CD4-positive, alpha-beta T cell treated with Interleukin-21 for 1 hour (primary cell): ENCODE data around the gene PRKCD.

Experiments
- DNase-seq: peaks from one replicate; pipeline ENCODE4 v3.0.0-alpha.2; 2020

Gene PRKCD

DNA sequence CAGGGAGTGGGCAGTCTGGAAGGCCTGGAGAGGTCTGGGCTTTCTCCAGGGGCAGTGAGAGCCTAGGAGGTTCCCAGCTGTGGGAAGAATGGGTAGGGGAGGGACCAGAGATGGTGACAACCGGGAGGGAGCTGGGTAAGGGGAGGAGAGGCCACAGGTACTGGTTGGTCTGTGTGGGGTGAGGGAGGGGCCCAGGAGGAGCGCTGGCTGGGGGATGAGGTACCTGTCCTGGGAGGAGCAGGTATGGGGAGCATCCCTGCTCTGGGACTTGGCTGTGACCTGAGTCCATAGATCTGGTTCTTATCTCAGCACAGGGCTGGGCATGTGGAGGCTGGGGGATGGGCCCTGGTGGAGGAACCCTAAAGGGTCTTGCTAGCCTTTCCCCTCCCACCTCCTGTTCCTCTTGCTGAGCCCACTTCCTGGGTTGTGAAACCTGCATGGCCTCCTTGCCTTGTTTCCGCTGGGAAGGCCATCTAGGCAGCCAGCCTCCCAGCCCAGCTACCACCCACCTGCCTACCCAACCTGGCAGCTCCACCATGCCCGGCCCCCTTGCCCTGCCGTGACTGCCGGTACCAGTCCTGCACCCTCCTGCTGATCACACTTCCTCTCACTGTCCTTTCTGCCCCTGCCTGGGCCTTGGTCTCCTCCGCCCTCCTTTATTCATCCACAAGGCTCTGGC, 11.0 kb downstream of the PRKCD start:
- no peak for DNase-seq

DNA sequence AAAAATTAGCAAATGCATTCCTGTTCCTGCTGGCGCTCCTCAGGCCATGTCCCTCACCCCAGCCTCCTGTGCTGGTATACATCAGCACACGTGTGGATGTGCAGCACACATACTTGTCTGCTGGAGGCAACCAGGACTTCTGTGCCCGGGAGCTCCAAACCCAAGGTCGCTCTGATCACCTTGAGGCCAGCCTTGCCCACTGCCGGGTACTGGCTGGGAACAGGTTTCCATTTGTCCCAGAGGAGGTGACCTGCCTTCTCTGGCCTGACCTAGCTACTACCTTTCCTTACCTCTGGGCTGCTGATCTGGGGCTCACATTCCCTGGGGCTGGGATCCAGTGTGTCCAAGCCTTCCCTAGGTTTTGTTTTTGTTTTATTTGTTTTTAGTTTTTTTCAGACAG, 12.1 kb downstream of the PRKCD start:
- no peak for DNase-seq

DNA sequence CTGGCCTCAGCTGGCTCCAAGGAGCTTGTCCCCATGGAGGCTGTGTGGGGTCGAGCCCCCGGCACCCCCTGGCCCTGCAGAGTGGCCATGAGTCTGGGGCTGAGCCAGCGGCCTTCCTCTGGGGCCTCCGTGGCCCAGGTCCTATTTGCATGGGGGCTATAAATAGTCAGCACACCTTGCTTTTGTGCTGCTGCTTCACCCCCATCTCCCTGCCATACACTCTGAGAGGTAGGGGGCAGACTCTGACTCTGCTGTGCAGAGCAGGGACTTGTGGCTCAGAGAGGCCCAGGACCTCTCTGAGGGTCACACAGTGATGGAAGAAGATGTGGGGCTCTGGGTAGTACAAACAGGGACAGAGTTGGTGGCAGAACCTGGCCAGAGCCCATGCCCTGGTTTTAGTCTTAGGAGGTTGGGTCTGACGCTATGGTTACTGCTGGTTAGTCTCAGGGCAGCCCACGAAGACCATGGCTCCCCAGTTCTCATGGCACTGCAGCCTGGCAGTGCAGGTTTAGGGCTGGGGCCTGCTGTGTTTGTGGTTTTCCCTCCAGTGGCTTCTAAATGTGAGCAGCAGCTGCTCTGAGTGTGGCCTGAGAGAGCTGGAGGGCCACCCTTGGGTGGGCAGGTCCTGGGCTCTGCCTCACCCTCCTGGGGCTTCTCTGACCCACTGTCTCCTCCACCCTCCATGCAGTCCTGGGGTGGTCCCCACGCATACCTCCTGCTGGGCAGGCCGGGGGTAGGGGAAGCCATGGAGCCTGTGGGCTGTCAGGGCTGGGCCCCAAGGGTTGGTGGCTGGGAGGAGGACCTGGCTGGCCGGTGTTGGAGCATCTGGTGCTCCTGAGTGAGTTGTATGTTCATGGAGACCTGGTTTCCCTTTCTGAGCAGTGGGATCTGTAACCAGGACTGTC, 13.6 kb downstream of the PRKCD start:
- DNase-seq = no peak

DNA sequence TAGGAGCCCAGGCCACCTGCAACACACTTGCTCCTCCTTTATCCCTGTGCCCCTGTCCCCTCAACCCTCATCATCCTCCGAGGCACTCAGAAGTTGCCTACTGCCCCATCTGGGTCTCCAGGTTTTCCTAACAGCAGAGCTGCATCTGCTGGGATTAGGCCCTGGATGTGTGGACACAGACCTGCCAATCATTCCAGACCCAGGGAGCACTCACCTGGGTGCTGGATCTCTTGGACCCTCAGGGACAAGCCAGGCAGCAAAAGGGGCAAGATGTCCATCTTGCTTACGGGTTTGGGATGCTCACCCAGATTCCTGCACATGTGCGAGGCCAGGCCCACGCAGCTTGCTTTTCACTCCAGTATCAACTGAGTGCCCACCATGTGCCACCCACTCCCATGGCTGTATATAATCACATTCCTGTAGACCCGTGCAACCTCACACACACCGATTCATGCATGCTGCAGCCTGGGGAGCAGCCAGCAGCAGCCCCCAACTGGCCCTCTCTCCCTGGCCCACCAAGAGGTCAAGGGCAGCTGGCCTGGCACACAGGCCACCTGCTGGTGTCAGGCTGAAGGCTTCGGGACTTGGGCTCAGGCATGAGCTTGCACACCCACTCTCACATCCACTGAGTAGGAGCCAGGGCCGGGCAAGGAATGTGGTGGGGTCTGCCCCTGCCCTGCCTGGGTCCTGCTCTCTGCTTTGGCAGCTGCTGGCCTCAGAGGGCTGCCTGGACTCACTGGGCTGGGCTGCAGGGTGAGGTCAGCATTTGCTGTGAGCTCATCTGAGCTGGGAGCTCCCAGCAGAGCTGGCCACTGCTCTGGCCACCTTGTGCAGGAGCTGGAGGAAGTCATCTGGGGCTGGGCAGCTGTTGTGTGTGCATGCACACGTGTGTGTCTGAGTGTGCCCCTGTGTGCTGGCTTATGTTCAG, 14.9 kb downstream of the PRKCD start:
- DNase-seq = no peak

- no peak for DNase-seq
Observed at GRCh38 chr3:53178246-53178645, 17.2 kb downstream of the PRKCD start.

DNA sequence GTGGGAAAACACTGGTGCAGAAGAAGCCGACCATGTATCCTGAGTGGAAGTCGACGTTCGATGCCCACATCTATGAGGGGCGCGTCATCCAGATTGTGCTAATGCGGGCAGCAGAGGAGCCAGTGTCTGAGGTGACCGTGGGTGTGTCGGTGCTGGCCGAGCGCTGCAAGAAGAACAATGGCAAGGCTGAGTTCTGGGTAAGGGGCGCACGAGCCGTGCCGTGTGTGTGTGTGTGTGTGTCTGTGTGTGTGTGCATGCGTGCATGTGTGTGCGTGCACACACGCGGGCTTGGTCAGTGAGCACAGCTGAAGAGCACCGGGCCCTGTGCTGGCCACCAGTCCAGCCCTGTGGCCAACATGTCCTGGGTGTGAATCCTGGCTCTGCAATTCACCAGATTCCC, 18.6 kb downstream of the PRKCD start:
- no peak for DNase-seq

GRCh38 chr3:53180305-53181023, 19.5 kb downstream of the PRKCD start:
- no peak for DNase-seq

GRCh38 chr3:53181024-53181371, 20.0 kb downstream of the PRKCD start:
- no peak for DNase-seq

DNA sequence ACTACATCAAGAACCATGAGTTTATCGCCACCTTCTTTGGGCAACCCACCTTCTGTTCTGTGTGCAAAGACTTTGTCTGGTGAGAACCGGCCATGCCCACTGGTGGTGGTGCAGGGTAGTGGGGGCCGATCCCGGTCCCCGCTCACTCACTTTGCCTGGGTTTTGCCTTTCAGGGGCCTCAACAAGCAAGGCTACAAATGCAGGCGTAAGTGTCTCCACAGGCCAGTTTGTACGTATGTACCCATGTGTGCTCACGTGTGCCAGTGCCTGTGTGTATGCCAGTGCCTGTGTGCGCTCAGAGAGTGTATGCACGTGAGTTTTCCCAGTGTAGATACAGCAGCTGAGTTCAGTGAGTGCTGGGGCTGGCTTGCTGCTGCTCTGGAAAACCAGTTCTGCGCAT, 20.5 kb downstream of the PRKCD start:
- no peak for DNase-seq

- DNase-seq = no peak
Observed at GRCh38 chr3:53182764-53183355, 21.9 kb downstream of the PRKCD start.

DNA sequence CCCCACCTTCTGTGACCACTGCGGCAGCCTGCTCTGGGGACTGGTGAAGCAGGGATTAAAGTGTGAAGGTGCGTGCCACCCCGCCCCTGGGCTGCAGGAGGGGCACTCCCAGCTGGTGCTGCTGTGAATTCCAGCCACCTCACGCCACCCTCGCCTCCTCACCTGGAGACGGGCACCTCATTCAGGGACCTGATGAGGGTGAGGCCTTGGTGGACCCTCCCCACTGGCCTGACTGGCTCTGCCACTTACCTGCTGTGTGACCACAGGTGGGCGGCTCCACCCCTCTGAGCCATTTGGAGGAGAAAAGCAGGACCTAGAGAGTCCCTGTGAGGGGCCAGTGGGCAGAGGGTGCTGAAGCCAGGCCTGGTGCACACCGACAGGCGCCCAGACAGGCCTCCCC, 22.5 kb downstream of the PRKCD start:
- no peak for DNase-seq

- DNase-seq = no peak
Observed at GRCh38 chr3:53184701-53185100, 23.7 kb downstream of the PRKCD start.

- DNase-seq = no peak
Observed at GRCh38 chr3:53185761-53186465, 24.9 kb downstream of the PRKCD start.

DNA sequence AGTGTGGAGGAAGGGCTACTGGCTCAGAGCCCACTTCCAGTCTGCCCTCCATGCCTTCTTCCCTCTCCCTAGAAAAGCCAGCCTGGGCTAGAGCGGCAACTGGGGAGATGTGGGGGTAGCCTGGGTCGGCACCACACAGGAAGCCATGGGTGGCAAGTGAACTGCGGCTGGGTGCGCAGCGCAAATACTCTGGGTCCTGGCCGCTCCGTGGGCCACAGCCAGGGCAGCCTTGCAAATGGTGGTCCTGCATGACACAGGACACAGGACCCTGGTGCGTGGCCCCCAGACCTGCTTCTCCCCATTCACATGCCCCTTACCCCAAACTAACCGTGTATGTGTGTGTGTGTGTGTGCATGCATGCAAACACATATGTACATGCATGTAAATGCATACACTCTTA, 25.7 kb downstream of the PRKCD start:
- DNase-seq = no peak

GRCh38 chr3:53187430-53187829, 26.4 kb downstream of the PRKCD start:
- DNase-seq = no peak

DNA sequence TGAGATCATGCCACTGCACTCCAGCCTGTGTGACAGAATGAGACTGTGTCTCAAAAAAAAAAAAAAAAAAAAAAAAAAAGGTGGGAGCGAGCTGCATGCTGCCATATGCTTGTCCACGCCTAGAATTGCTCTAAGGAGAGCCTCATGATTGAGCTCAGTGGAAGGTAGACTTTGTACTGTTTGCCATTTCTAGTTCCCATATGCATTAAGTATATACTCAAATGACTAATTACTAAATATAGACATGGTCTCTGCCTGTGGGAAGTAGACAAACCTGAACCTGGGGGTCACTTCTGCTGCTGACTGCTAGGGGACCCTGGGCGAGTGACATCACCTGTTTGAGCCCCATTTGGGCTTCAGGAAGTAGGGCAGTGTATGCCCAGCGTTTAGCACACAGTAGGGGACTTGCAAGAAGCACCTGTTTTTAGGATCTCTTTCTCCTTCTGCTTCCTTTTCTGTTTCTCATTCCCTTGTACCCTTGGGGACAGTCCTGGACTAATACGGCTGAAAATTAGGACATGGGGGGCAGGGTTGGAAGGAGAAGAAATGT, 27.2 kb downstream of the PRKCD start:
- DNase-seq = no peak

GRCh38 chr3:53188720-53189119, 27.7 kb downstream of the PRKCD start:
- DNase-seq = no peak

DNA sequence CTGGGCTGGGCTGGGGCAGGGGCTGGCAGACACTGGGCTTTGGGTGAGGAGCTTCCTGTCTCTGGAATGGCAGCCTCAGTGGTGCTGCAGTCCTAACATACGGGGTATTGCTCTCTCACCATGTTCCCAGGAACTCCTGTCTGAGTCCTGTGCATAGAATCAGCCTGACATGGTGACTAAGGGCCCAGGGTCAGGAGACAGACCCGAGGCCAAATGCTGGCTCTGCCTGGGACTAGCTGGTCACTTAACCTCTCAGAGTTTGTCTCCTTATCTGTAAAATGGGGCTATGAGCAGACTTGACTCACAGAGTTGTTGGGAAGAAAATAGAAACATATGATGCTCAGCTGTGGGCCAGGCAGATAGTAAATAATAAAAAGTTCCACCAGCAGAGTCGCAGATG, 28.3 kb downstream of the PRKCD start:
- DNase-seq = no peak

- no peak for DNase-seq
Observed at GRCh38 chr3:53190659-53191058, 29.6 kb downstream of the PRKCD start.

DNA sequence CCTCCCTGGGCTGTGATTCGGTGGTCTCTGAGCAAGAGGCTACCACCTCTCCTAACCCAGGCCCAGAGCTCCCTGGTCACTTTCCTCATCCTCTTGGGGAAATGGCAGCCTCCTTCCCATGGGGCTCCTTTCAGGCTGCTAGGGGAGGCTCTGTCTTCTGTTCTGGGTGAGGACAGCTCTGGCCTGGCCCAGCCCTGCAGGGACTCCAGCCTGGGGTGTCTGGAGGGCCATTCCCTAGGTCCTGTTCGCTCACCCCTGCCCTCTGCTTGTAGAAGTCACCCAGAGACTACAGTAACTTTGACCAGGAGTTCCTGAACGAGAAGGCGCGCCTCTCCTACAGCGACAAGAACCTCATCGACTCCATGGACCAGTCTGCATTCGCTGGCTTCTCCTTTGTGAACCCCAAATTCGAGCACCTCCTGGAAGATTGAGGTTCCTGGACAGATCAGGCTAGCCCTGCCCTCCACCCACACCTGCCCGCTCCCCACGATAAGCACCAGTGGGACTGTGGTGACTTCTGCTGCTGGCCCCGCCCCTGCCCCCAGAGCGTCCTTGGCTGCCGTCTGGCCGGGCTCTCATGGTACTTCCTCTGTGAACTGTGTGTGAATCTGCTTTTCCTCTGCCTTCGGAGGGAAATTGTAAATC, 30.9 kb downstream of the PRKCD start:
- DNase-seq = no peak

GRCh38 chr3:53192608-53193007, 31.6 kb downstream of the PRKCD start:
- DNase-seq = no peak
